HG02938 (cell line): ENCODE measurements around the gene BBS12.
A peak's percentile ranks its signal among the peaks of the same experiment; 100 is the strongest.
"Not testable (repeated sequence)": the region's sequence is repeated elsewhere in the genome, so short reads cannot be mapped to it uniquely, and the experiment has no call there.

Experiments
- ATAC-seq: cut with Tn5 transposase; IDR thresholded peaks from one replicate; pipeline ENCODE4 v1.9.1; 2021; ENCODE audit warnings: mild to moderate bottlenecking, moderate library complexity; ENCODE audit not compliant: unreplicated experiment

Gene BBS12

GRCh38 chr4:122764071-122764820 lies 31.7 kb downstream of the BBS12 start:
- ATAC-seq, result no peak

- ATAC-seq, result peak; percentile 92
Measured at GRCh38 chr4:122764821-122765215, 32.3 kb downstream of the BBS12 start.

GRCh38 chr4:122765692-122766352 lies 33.3 kb downstream of the BBS12 start:
- ATAC-seq, result no peak

DNA sequence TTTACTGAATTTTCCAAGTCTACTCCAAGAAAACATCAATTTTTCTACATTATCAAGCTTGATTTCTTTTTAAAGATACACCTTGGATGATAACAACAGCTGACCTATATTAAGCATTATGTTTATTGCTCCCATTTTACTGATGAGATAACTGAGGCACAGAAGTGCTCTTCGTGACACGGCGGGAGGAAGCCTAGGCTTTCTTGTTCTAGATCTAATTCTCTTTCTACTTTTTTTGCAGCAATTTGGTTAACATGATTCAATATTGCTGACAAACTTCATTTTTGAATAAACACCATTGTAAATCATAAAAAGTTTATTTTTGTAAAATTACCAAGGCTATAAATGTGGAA lies 33.8 kb downstream of the BBS12 start:
- no peak for ATAC-seq

DNA sequence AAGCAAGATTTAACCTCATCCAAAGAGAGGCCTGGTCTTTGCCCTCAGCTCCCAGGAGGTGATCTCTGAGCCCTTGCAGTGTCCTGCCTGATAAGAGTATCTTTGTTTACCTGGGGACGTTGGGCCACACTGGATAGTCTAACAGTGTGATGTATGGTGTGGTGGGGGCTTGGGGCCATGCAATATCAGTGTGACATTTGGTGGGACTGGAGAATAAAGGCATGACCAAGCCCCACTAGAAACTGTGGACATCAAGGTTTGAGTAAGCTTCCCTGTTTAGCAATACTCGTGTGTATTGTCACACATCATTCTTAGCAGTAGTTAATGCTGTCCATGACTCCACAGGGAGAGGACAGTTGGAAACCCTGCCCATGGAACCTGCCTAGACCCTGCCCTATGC lies 34.4 kb downstream of the BBS12 start:
- no peak for ATAC-seq

DNA sequence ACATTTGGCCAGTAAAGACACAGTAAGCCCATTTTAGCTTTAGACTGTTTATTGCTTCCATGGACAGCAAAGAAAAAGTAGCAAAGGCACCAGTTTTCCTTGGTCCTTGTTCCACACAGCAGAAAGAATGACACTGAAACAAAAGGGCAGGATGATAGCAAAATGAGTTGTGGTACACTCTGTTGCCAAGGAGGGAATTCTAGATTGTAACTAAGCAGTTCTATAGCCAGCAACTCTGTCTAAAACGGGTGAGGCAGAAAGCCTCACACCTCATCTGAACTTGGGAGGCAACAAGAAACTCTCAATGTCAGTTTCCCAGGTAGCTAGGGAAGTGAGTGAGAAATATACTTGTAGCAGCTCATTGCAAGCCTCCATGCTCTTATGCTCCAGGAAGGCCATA lies 39.2 kb downstream of the BBS12 start:
- no peak for ATAC-seq

- ATAC-seq, result no peak
Measured at GRCh38 chr4:122772311-122772710, 39.8 kb downstream of the BBS12 start.

GRCh38 chr4:122772986-122773385 lies 40.5 kb downstream of the BBS12 start:
- ATAC-seq, result no peak

GRCh38 chr4:122775039-122775438 lies 42.5 kb downstream of the BBS12 start:
- no peak for ATAC-seq

DNA sequence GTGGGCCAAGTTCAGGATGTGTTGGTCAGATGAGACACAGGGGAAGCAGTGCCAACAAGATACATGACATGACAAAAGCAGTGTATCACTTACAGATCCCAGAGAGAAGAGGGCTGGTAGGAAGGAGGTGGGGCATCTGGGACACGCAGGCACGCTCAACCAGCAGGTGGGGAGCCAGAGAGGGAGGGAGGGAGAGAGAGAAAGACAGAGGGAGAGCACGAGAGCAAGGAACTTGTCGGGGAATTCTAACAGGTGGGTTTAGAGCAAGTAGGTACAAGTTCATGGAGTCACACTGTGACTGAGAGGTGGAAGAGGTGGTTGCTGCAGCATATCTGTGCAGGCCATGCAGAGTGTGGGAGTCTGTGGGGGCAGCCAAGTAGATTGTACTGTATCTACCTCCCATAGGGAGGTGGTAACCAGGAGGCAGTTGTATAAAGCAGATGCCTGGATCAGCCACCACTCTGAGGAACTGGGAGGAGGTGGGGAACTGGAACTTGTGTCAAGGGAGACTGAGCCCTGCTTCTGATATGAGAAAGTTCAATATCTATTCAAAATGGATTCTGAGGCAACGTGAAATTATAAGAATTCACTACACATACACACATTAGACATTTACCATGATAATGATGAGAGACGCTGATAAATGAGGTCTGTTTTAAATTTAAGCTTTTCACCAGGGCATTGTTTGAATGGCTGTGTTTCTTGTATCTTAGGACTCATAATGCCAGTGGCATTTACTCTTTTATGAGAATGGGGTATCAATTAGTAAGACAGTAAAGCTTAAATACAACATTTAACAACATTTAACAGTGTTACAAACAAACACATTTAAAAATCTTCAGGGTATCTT lies 43.7 kb downstream of the BBS12 start:
- no peak for ATAC-seq

- ATAC-seq, result no peak
Measured at GRCh38 chr4:122776916-122777315, 44.4 kb downstream of the BBS12 start.

DNA sequence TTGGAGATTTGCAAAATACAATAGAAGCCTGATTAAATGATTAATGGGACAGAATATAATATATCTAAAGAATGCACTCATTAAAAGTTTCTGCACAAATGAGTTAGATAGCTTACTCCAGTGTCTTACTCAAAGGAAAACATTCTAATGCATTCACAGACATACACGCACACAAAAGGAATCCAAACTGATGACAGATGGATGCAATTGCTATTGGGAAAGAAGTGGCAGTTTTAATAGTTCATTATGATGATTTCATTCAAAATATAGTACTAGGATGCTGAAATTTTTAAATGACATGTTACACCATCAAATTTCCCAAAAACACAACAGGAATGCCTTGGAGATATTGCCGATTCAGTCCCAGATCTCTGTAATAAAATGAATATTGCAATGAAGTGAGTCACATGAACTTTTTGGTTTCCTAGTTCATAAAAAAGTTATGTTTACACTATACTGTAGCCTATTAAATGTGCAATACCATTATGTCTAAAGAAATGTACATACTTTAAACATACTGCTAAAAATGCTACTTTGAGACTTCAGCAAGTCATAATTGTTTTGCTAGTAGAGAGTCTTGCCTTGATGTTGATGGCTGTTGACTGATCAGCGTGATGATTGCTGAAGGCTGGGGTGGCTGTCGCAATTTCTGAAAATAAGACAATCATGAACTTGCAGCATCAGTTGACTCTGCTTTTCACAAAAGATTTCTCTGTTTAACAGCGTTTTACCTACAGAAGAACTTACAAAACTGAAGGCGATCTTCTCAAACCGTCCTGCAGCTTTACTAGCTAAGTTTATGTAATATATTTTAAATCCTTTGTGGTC lies 45.6 kb downstream of the BBS12 start:
- ATAC-seq, result no peak

DNA sequence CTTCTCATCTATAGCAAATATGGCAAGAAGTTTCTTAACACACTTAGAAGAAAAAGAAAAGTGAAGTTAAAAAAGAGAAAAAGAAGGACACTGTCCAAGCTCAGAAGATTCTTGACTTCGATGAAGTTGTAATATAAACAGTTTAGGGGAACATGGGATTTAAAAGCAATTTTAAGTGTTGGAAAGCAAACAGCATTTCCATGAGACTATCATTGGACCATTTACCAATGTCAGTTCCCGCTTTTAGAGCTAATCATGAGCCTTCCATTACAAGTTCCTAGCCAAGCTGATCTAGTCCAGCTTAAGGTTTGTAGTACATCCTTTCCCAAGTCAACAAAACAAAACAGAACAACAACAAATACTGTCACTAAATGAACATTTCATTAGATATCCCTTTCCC lies 49.0 kb downstream of the BBS12 start:
- ATAC-seq, result no peak

GRCh38 chr4:122783301-122784215 lies 51.1 kb downstream of the BBS12 start:
- ATAC-seq, result no peak

DNA sequence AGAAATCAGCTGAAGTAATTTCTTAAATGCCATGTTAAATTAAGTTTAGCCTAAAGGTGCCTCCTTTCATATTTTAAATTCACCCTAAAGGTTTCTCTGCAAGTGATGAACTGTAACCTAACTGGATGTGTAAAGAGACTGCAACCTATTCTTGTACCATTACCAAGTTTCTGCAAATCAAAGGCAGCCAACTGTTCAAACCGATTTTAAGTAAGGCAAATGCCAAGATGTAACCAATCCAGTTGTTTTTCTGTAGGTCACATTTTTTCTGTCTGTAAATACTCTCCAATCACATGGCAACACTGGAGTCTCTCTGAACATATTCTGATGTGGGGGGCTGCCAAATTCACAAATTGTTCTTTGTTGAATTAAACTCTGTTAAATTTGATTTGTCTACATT lies 51.8 kb downstream of the BBS12 start:
- no peak for ATAC-seq

DNA sequence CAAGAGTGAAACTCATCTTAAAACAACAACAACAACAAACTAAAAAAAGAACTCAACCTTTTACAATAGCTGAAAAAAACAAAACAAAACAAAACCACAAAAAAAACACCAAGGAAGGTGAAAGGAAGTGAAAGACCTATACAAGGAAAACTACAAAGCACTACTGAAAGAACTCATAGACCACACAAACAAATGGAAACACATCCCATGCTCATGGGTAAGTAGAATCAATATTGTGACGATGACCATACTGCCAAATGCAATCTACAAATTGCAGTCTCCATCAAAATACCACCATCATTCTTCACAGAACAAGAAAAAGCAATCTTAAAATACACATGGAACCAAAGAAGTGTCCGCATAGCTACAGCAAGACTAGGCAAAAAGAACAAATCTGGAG lies 52.6 kb downstream of the BBS12 start:
- no peak for ATAC-seq

- ATAC-seq, result not testable (repeated sequence)
Measured at GRCh38 chr4:122786296-122786695, 53.8 kb downstream of the BBS12 start.

- not testable (repeated sequence) for ATAC-seq
Measured at GRCh38 chr4:122786920-122787319, 54.4 kb downstream of the BBS12 start.

- ATAC-seq, result no peak
Measured at GRCh38 chr4:122787940-122788339, 55.4 kb downstream of the BBS12 start.

DNA sequence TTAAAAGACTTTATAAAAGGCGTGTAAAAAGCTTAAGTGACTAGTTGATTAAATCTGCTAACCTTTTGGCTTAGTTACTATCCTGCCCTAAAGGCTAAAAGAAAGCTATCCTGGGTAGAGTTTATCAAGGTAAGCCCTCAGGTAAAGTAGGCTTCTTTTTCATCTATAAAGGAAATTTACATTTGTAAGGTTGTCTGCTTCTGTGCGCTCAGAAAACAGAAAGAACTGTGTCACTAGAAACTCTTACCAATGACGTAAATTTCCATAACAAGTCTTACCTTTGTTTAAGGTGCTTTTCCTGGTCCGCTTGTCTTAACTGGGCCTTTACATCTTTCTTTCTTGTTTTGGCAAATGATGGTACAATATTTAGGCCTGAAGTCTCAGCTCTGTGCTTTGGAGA lies 56.4 kb downstream of the BBS12 start:
- ATAC-seq, result no peak
